NK-92 treated with Interleukin-12 subunit alpha and Interleukin-12 subunit beta, amount 100 ng/mL, for 24 hours (cell line): Measurements from ENCODE around the gene PAPSS1.
"Not testable (repeated sequence)": the region's sequence is repeated elsewhere in the genome, so short reads cannot be mapped to it uniquely, and the experiment has no call there.

Experiments
- DNase-seq: peaks from one replicate; lab custom pipeline; 2025; lab: John Stamatoyannopoulos, UW

Gene PAPSS1

GRCh38 chr4:107689912-107690587, 30.0 kb downstream of the PAPSS1 start:
- DNase-seq = no peak

- no peak for DNase-seq
Observed at GRCh38 chr4:107688421-107688820, 31.6 kb downstream of the PAPSS1 start.

GRCh38 chr4:107685740-107686139, 34.3 kb downstream of the PAPSS1 start:
- DNase-seq = no peak

GRCh38 chr4:107683873-107684272, 36.2 kb downstream of the PAPSS1 start:
- no peak for DNase-seq

GRCh38 chr4:107682306-107682705, 37.7 kb downstream of the PAPSS1 start:
- DNase-seq = no peak

GRCh38 chr4:107669068-107669467, 51.0 kb downstream of the PAPSS1 start:
- DNase-seq = no peak

- DNase-seq = no peak
Observed at GRCh38 chr4:107666134-107666533, 53.9 kb downstream of the PAPSS1 start.

GRCh38 chr4:107665001-107665400, 55.0 kb downstream of the PAPSS1 start:
- no peak for DNase-seq

- no peak for DNase-seq
Observed at GRCh38 chr4:107658400-107659336, 61.4 kb downstream of the PAPSS1 start.

- no peak for DNase-seq
Observed at GRCh38 chr4:107655289-107655688, 64.7 kb downstream of the PAPSS1 start.

- DNase-seq = no peak
Observed at GRCh38 chr4:107654694-107655093, 65.3 kb downstream of the PAPSS1 start.

- DNase-seq = not testable (repeated sequence)
Observed at GRCh38 chr4:107651408-107651807, 68.6 kb downstream of the PAPSS1 start.

GRCh38 chr4:107650251-107650650, 69.8 kb downstream of the PAPSS1 start:
- no peak for DNase-seq

- DNase-seq = no peak
Observed at GRCh38 chr4:107648178-107648991, 71.6 kb downstream of the PAPSS1 start.

GRCh38 chr4:107647591-107647990, 72.4 kb downstream of the PAPSS1 start:
- DNase-seq = no peak

- DNase-seq = no peak
Observed at GRCh38 chr4:107645604-107646003, 74.4 kb downstream of the PAPSS1 start.

GRCh38 chr4:107643021-107643420, 77.0 kb downstream of the PAPSS1 start:
- no peak for DNase-seq

GRCh38 chr4:107640878-107641277, 79.2 kb downstream of the PAPSS1 start:
- DNase-seq = no peak

GRCh38 chr4:107640197-107640596, 79.8 kb downstream of the PAPSS1 start:
- no peak for DNase-seq

GRCh38 chr4:107635735-107636134, 84.3 kb downstream of the PAPSS1 start:
- DNase-seq = no peak

GRCh38 chr4:107631560-107631959, 88.5 kb downstream of the PAPSS1 start:
- DNase-seq = no peak

GRCh38 chr4:107630185-107630705, 89.8 kb downstream of the PAPSS1 start:
- no peak for DNase-seq
